Type B pancreatic cell (in vitro differentiated cells): Measurements from ENCODE around the gene CCNT1. TPM values are rescaled to one million over a fixed set of nuclear protein-coding genes. Genes with fewer than 3 reads are reported as not detected.

Source experiments
- DNase-seq: peaks from one replicate; pipeline ENCODE4 v3.0.0; 2021; ENCODE audit warnings: mixed read lengths; ENCODE audit not compliant: unreplicated experiment; ENCODE audit errors: extremely low spot score
- H3K27ac Mint-ChIP-seq: 2 replicates; pipeline ENCODE4 v1.8.0; 2021; ENCODE audit warnings: mild to moderate bottlenecking, mixed read lengths
- H3K27me3 Mint-ChIP-seq: 2 replicates; pipeline ENCODE4 v1.8.0; 2021; ENCODE audit warnings: mixed read lengths
- H3K36me3 Mint-ChIP-seq: 2 replicates; pipeline ENCODE4 v1.8.0; 2021; ENCODE audit warnings: mixed read lengths
- H3K4me1 Mint-ChIP-seq: one replicate; pipeline ENCODE4 v1.8.0; 2021; ENCODE audit warnings: mixed read lengths; ENCODE audit not compliant: unreplicated experiment
- H3K4me3 Mint-ChIP-seq: 2 replicates; pipeline ENCODE4 v1.8.0; 2021; ENCODE audit warnings: mild to moderate bottlenecking, mixed read lengths
- H3K9me3 Mint-ChIP-seq: 2 replicates; pipeline ENCODE4 v1.8.0; 2021; ENCODE audit warnings: mixed read lengths
- total RNA-seq: library from RNA; stranded (reverse); gene quantifications from 2 replicates; pipeline ENCODE4 v1.2.1, GENCODE V29; 2021; ENCODE audit warnings: low replicate concordance
- TF ChIP-seq, protein P1 (sequence below): fragments of 200-600 bp; sonication (generic); conservative IDR thresholded peaks from 2 replicates; pipeline ENCODE4 v1.5.0; 2021; ENCODE audit warnings: antibody characterized with exemption, mild to moderate bottlenecking

The CCNT1 gene
- total RNA-seq, 1 donor from 2014 or later: 46.9 TPM

DNA sequence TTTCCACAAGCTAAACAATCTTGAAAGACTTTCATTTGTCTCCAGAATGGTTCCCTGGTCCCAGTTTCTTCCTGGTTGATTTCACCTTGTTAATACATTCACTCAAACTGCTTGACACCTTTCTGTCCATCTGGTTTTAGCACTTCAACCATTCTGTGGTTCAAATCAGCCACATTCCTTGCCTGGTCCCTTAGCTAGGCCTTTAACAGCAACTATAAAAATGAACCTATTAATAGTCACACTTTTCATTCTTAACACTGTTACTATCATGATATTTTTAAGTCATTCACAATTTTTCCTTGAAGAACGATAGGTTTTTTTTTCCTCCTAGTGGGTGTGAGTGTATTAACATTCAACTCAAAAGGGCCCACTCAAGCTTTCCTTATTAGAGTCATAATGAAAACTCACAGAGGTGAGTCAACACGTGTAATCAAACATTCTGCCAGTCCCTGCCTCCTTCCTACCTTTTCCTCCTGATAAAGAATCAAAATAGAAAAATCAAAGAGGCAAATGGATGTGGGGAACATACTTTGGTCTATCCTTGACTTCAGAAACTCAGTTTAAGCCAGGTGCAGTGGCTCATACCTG is 34.4 kb upstream of the CCNT1 start:
- no peaks in the 10 kb centered on the region for H3K36me3 Mint-ChIP-seq
- no peaks in the 10 kb centered on the region for H3K4me1 Mint-ChIP-seq
- TF ChIP-seq, protein P1, sequence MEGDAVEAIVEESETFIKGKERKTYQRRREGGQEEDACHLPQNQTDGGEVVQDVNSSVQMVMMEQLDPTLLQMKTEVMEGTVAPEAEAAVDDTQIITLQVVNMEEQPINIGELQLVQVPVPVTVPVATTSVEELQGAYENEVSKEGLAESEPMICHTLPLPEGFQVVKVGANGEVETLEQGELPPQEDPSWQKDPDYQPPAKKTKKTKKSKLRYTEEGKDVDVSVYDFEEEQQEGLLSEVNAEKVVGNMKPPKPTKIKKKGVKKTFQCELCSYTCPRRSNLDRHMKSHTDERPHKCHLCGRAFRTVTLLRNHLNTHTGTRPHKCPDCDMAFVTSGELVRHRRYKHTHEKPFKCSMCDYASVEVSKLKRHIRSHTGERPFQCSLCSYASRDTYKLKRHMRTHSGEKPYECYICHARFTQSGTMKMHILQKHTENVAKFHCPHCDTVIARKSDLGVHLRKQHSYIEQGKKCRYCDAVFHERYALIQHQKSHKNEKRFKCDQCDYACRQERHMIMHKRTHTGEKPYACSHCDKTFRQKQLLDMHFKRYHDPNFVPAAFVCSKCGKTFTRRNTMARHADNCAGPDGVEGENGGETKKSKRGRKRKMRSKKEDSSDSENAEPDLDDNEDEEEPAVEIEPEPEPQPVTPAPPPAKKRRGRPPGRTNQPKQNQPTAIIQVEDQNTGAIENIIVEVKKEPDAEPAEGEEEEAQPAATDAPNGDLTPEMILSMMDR: no peak
- H3K27me3 Mint-ChIP-seq: peaks cover 3% of the 10 kb centered on the region
- H3K9me3 Mint-ChIP-seq: no peaks in the 10 kb centered on the region
- no peak for DNase-seq
- no peak overlapping the region for H3K27ac Mint-ChIP-seq
- no peak overlapping the region for H3K4me3 Mint-ChIP-seq

DNA sequence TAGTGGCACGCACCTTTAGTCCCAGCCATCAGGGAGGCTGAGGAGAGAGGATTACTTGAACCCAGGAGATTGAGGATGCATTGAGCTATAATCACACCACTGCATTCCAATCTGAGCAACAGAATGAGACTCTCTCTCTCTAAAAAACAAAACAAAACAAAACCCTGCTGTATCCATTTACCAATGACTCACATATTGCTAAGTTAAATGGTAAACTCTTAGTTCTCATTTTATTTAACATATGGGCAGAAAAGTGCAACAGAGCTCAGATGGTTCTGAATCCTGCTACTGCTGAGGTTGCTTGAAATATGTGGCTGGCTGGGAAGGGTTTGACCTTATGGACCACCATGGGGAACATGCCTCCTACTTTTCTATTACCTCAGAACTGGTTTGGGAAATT is 33.7 kb upstream of the CCNT1 start:
- DNase-seq: no peak
- H3K4me1 Mint-ChIP-seq: no peaks in the 10 kb centered on the region
- no peaks in the 10 kb centered on the region for H3K36me3 Mint-ChIP-seq
- H3K4me3 Mint-ChIP-seq: no peak overlapping the region
- peaks cover 3% of the 10 kb centered on the region for H3K27me3 Mint-ChIP-seq
- no peak overlapping the region for H3K27ac Mint-ChIP-seq
- H3K9me3 Mint-ChIP-seq: no peaks in the 10 kb centered on the region
- TF ChIP-seq, protein P1: no peak

DNA sequence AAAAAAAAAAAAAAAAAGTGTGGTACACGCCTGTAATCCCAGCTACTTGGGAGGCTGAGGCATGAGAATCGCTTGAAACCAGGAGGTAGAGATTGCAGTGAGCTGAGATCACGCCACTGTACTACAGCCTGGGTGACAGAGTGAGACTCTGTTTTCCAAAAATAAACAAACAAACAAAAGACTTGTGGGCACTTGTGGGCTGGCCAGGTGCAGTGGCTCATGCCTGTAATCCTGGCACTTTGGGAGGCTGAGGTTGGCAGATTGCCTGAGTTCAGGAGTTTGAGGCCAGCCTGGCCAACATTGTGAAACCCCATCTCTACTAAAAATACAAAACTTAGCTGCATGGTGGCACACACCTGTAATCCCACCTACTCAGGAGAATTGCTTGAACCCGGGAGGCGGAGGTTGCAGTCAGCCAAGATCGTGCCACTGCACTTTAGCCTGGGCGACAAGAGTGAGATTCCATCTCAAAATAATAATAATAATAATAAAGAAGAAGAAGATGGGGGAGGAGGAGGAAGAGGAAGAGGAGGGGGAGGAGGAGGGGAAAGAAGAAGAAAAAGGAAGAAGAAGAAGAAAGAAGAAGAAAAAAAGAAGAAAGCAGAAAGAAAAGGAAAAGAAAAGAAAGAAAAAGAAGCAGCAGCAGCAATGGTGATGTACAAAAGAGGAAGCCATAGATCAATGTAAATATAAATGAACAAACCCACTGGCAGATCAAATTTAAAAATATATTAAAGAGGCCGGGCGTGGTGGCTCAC is 27.9 kb upstream of the CCNT1 start:
- Mint-ChIP-seq H3K4me1 (no peaks in the 10 kb centered on the region), H3K27me3 (peaks cover 17% of the 10 kb centered on the region)
- no peak for DNase-seq

DNA sequence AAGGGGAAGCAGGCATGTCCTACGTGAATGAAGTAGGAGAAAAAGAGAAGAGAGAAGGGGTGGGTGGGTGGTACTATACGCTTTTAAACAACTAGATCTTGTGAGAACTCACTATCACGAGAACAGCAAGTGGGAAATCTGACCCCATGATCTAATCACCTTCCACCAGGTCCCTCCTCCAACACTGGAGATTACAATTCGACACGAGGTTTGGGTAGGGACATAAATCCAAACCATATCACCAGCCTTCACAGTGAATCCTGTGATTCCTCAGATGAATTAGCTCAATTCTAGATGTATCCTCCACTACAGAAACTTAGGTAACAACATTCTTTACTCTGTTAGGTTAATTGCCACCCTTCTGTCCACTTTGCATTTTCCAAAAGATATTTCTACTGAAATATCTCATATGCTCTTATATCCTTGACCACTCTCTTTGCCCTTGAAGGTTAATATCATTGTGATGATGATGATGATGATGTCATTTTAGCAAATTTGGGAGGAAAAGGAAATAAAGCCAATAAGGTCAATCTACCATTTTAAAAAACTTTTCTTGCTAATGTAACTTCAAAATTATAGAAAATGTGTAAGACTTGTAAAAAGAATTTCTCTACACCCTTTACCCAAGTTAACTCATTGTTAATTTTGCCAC is 23.2 kb upstream of the CCNT1 start:
- Mint-ChIP-seq H3K27me3 (peaks cover 27% of the 10 kb centered on the region), H3K27ac (no peak overlapping the region), H3K9me3 (no peaks in the 10 kb centered on the region), H3K4me3 (no peak overlapping the region), H3K4me1 (no peaks in the 10 kb centered on the region), H3K36me3 (no peaks in the 10 kb centered on the region)
- TF ChIP-seq, protein P1: no peak
- DNase-seq: no peak

More for the DNA sequence above, 27.9 kb upstream of the CCNT1 start:
- Mint-ChIP-seq H3K9me3 (no peaks in the 10 kb centered on the region), H3K27ac (no peak overlapping the region), H3K36me3 (no peaks in the 10 kb centered on the region), H3K4me3 (no peak overlapping the region)
- TF ChIP-seq, protein P1: no peak

GRCh38 chr12:48736456-48736855 is 19.9 kb upstream of the CCNT1 start:
- no peaks in the 10 kb centered on the region for H3K9me3 Mint-ChIP-seq
- peaks cover 27% of the 10 kb centered on the region for H3K27me3 Mint-ChIP-seq
- DNase-seq: no peak
- TF ChIP-seq, protein P1: no peak
- H3K27ac Mint-ChIP-seq: no peak overlapping the region
- H3K4me3 Mint-ChIP-seq: no peak overlapping the region
- no peaks in the 10 kb centered on the region for H3K36me3 Mint-ChIP-seq
- no peaks in the 10 kb centered on the region for H3K4me1 Mint-ChIP-seq
